22Rv1 (cell line): ENCODE results near the gene SIL1.

ENCODE experiments used
- H3K27ac ChIP-seq: fragments of 450-650 bp; 2 replicates; pipeline ENCODE4 v1.5.1; 2017
- CTCF ChIP-seq: fragments of 450-650 bp; IDR thresholded peaks from 2 replicates; pipeline ENCODE4 v1.5.1; 2017; ENCODE audit warnings: mild to moderate bottlenecking
- ZFX ChIP-seq: fragments of 450-650 bp; IDR thresholded peaks from 2 replicates; pipeline ENCODE4 v1.6.1; 2017; ENCODE audit warnings: antibody characterized with exemption, borderline replicate concordance

The SIL1 gene

DNA sequence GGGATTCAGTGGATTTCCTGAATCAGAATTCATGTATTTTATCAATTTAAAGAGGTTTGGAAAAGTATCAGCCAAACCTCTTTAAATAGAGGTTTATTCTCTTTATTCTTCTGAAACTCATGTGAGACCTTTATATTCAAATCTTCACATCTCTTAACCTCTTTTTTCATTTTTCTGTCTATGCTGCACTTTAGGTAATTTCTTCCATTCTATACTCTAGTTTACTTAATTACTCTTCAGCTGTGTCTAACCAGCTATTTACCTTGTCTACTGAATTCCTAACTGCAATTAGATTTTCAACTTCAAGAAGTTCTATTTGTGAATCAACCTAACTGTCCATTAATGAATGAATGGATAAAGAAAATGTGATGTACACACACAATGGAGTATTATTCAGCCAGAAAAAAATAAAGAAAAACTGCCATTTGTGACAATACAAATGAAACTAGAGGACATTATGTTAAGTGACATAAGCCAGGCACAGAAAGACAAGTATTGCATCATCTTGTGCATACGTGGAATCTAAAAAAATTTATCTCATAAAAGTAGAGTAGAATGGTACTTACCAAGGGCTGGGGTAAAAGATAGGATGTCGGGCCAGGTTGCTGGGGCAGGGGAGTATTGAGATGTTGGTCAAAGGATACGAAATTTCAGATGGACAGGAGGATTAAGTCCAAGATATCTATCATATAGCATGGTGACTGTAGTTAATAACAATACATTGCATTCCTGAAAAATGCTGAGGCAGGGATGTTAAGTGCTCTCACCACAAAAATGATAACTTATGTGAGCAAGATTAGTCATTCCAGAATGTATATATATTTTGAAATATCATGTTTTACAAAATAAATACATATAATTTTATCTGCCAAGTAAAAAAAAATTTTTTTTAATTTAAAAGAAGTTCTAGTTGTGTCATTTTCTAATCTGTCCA lies 193.5 kb downstream of the SIL1 start:
- no peak for TF ChIP-seq ZFX
- TF ChIP-seq CTCF, result no peak
- no peak overlapping the region for H3K27ac ChIP-seq

GRCh38 chr5:138999674-139000073 lies 198.5 kb downstream of the SIL1 start:
- H3K27ac ChIP-seq, result no peak overlapping the region
- TF ChIP-seq ZFX (no peak), CTCF (no peak)

DNA sequence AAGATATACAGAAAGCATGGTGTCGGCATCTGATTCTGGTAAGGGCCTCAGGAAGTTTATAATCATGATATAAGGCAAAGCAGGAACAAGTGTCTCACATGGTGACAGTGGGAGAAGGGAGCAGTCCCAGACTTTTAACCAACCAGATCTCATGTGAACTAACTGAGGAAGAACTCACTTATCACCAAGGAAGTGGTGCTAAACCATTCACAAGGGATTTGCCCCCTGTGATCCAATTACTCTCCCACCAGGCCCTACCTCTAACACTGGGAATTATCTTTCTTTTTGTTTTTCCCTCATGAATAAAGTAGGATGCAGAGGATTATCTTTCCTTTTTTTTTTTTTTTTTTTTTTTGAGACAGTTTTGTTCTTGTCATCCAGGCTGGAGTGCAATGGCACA lies 199.6 kb downstream of the SIL1 start:
- TF ChIP-seq ZFX, result no peak
- no peak for TF ChIP-seq CTCF
- no peak overlapping the region for H3K27ac ChIP-seq

- TF ChIP-seq ZFX, result no peak
- no peak for TF ChIP-seq CTCF
- no peak overlapping the region for H3K27ac ChIP-seq
Measured at GRCh38 chr5:138996120-138996519, 202.0 kb downstream of the SIL1 start.

- H3K27ac ChIP-seq, result no peak overlapping the region
- TF ChIP-seq ZFX, result no peak
- no peak for TF ChIP-seq CTCF
Measured at GRCh38 chr5:138990986-138991590, 207.1 kb downstream of the SIL1 start.

DNA sequence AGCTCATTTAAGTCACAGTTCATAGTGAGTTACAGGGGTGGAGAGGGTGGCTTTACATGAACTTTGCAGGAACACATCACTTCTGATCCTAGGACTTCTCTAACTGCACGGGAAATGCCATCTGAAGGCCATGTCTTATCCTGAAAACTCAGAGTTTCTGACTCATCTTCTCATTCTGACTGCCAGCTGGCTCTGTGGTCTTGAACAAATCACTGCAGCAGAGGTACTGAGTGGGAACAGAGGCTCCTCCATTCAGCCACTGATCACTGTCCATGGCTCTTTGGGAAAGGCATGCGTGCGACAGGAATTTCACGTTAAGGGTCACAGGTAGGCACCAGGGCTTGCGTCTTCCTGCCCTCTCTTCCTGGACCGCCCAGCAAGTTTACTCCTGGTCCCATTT lies 208.4 kb downstream of the SIL1 start:
- H3K27ac ChIP-seq, result no peak overlapping the region
- no peak for TF ChIP-seq ZFX

GRCh38 chr5:138986186-138986800 lies 211.9 kb downstream of the SIL1 start:
- no peak overlapping the region for H3K27ac ChIP-seq
- TF ChIP-seq CTCF (no peak), ZFX (no peak)
